GM12865 (cell line): ENCODE measurements around the gene TBX1.

Experiments
- DNase-seq: peaks from one replicate; pipeline ENCODE4 v3.0.0; 2010; ENCODE audit warnings: low read depth
- H3K4me3 ChIP-seq: 2 replicates; pipeline ENCODE4 v1.5.1; 2011; ENCODE audit warnings: mild to moderate bottlenecking, low read depth, low read length, control low read depth
- TF ChIP-seq, protein P1 (sequence below): IDR thresholded peaks from 2 replicates; pipeline ENCODE4 v1.5.1; 2011; ENCODE audit warnings: low read length, control low read depth, low read depth, inconsistent platforms; ENCODE audit not compliant: insufficient read depth; ENCODE audit errors: missing control alignments

TBX1 gene

GRCh38 chr22:19793161-19793560 lies 32.6 kb downstream of the TBX1 start:
- DNase-seq, result no peak

DNA sequence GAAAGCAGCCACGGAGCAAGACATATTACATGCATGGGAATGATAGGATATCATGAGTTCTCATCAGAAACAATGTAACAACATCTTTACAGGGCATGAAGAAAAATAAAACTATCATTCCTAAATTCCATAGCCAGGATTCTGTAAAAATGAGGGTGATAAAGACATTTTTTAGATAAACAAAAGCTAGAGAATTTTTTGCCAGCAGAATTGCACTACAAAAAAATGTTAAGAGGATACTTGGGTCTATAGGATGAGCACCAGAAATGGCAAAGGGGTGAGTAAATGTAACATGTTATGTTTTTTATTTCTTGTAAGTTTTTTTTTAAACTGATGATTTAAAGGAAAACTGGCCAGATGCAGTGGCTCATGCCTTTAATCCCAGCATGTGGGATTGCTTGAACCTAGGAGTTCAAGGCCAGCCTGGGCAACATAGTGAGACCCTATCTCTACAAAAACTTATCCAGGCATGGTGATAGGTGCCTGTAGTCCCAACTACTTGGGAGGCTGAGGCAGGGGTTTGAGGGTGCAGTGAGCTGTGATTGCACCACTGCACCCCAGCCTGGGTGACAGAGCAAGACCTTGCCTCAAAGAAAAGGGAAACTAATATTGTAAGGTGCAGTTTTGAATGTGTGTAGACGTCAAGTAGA lies 33.2 kb downstream of the TBX1 start:
- no peak overlapping the region for H3K4me3 ChIP-seq
- no peak for DNase-seq
- TF ChIP-seq, protein P1, sequence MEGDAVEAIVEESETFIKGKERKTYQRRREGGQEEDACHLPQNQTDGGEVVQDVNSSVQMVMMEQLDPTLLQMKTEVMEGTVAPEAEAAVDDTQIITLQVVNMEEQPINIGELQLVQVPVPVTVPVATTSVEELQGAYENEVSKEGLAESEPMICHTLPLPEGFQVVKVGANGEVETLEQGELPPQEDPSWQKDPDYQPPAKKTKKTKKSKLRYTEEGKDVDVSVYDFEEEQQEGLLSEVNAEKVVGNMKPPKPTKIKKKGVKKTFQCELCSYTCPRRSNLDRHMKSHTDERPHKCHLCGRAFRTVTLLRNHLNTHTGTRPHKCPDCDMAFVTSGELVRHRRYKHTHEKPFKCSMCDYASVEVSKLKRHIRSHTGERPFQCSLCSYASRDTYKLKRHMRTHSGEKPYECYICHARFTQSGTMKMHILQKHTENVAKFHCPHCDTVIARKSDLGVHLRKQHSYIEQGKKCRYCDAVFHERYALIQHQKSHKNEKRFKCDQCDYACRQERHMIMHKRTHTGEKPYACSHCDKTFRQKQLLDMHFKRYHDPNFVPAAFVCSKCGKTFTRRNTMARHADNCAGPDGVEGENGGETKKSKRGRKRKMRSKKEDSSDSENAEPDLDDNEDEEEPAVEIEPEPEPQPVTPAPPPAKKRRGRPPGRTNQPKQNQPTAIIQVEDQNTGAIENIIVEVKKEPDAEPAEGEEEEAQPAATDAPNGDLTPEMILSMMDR, result no peak

More at GRCh38 chr22:19793161-19793560, 32.6 kb downstream of the TBX1 start:
- TF ChIP-seq, protein P1, result no peak
- H3K4me3 ChIP-seq, result no peak overlapping the region

DNA sequence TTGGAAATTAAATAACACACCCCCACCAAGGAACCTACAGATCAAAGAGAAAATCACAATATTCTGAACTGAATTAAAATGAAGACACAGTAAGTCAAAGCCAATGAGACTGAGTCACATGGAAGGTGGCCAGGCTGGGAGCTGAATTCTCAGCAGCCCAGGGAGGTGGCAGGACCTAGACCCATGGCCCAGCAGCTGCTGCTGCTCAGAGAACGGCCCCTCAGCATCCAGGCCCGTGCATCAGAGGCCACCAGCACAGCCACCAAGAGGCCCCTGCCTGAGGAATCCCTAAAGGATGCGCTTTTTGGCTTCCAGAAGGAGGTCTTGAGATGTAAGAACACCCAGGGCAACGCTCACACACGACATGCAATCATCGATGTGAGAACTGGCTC lies 35.0 kb downstream of the TBX1 start:
- H3K4me3 ChIP-seq, result no peak overlapping the region
- no peak for DNase-seq
- TF ChIP-seq, protein P1, result no peak

DNA sequence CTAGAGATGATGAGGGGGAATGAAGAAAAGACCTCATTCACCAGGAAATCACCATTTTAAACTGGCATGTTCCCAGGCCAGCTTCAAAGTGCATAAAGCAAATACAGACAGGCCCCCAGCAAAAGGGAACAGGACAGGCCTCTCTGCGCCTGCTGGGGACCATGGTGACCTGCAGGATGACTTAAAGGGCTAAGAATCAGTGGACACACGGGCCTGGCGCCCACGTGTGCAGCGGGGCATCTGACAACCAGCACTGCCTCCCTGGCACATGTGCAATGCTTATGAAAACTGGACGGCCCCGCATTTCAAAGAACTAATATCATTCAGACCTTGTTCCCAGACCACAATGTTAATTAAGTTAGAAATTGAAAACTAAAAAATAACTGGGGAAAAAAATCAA lies 35.6 kb downstream of the TBX1 start:
- TF ChIP-seq, protein P1, result no peak
- DNase-seq, result no peak
- H3K4me3 ChIP-seq, result no peak overlapping the region

DNA sequence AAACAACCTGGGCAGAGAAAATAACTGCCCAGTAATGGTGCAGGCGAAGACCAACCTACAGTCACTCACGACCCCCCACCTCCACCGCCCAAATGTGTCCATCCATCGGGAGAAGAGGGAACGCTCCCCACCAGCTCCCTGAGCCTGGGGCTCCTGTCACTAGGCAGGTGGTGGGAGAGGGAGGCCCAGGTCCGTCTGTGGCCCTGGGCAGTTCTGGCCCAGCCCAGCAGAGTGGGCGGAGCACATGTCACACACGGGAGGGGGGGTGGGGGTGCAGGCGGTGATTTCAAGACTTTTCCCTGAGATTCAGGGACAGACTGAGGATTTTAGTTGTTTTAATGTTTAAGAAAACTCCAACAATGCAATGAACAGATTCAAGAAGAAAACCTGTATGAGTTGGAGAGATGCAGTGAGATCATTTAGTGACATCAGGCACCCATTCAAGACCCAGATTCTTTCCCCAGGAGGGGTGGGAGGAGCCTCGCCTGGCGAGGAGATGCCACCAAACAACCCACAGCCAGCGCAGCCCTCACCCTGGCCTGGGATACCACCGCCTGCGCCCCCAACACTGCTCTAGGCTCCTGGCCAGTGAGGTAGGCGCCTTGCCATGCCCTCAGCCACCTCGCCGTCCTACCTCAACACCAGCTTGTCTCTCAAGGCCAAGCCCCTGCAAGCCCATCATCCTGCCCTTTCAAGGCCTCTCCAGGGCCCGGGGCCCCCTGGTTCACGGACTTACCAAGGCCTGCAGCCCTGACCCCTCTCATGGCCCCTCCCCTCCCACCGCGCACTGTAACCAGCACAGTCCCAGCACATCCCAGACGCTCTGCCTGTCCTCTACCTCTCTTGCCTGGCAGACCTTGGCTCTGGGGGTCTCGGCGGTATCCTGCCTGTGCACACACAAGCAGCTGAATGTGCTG lies 36.8 kb downstream of the TBX1 start:
- DNase-seq, result no peak
- TF ChIP-seq, protein P1, result no peak
- no peak overlapping the region for H3K4me3 ChIP-seq

GRCh38 chr22:19798003-19798665 lies 37.6 kb downstream of the TBX1 start:
- TF ChIP-seq, protein P1, result no peak
- H3K4me3 ChIP-seq, result no peak overlapping the region
- no peak for DNase-seq
